Loucy (cell line): ENCODE measurements around the gene WASF2.

Source experiments
- H2AFZ ChIP-seq: fragments of 200-600 bp; sonication (generic); 2 replicates; pipeline ENCODE4 v1.6.0; 2016; ENCODE audit warnings: antibody characterized with exemption, mild to moderate bottlenecking, low read length, moderate library complexity
- H3F3A ChIP-seq: fragments of 200-600 bp; 2 replicates; pipeline ENCODE4 v1.6.0; 2016; ENCODE audit warnings: antibody characterized with exemption, low read depth, mild to moderate bottlenecking
- H3K27me3 ChIP-seq: fragments of 200-600 bp; sonication (generic); 2 replicates; pipeline ENCODE4 v1.6.1; 2014; ENCODE audit warnings: low read length, mild to moderate bottlenecking; ENCODE audit not compliant: insufficient read depth, poor library complexity, severe bottlenecking
- H3K36me3 ChIP-seq: fragments of 200-600 bp; sonication (generic); 2 replicates; pipeline ENCODE4 v1.6.1; 2016; ENCODE audit warnings: low read length; ENCODE audit not compliant: insufficient read depth
- H3K4me1 ChIP-seq: fragments of 200-600 bp; sonication (generic); 2 replicates; pipeline ENCODE4 v1.5.1; 2014; ENCODE audit warnings: low read length, mild to moderate bottlenecking; ENCODE audit not compliant: insufficient read depth, poor library complexity, severe bottlenecking
- H3K4me2 ChIP-seq: fragments of 200-600 bp; sonication (generic); 2 replicates; pipeline ENCODE4 v1.6.0; 2014; ENCODE audit warnings: antibody characterized with exemption, low read length, low read depth, mild to moderate bottlenecking; ENCODE audit not compliant: poor library complexity, severe bottlenecking
- H3K4me3 ChIP-seq: fragments of 200-600 bp; sonication (generic); 2 replicates; pipeline ENCODE4 v1.5.1; 2014; ENCODE audit warnings: low read length, mild to moderate bottlenecking, mixed read lengths; ENCODE audit not compliant: poor library complexity, severe bottlenecking
- H3K79me2 ChIP-seq: fragments of 200-600 bp; sonication (generic); 2 replicates; pipeline ENCODE4 v1.6.1; 2014; ENCODE audit warnings: low read length; ENCODE audit not compliant: insufficient read depth
- H3K9ac ChIP-seq: fragments of 200-600 bp; sonication (generic); 2 replicates; pipeline ENCODE4 v1.6.0; 2014; ENCODE audit warnings: mild to moderate bottlenecking, low read depth, low read length, moderate library complexity; ENCODE audit not compliant: poor library complexity, severe bottlenecking
- H3K9me2 ChIP-seq: fragments of 200-600 bp; sonication (generic); replicated peaks from 2 replicates; pipeline ENCODE4 v1.6.1; 2016; ENCODE audit warnings: low read depth, low read length, mixed read lengths
- H3K9me3 ChIP-seq: fragments of 200-600 bp; sonication (generic); 2 replicates; pipeline ENCODE4 v1.6.1; 2014; ENCODE audit warnings: mild to moderate bottlenecking, antibody characterized with exemption, low read length, low read depth; ENCODE audit not compliant: insufficient read depth
- H4K20me1 ChIP-seq: fragments of 200-600 bp; sonication (generic); 2 replicates; pipeline ENCODE4 v1.6.0; 2014; ENCODE audit warnings: antibody characterized with exemption, low read length, mild to moderate bottlenecking; ENCODE audit not compliant: insufficient read depth, poor library complexity, severe bottlenecking
- CTCF ChIP-seq: fragments of 200-600 bp; sonication (generic); conservative IDR thresholded peaks from 2 replicates; pipeline ENCODE4 v1.5.1; 2014; ENCODE audit warnings: mild to moderate bottlenecking, antibody characterized with exemption, low read length
- EZH2phosphoT487 ChIP-seq: fragments of 200-600 bp; IDR thresholded peaks from 2 replicates; pipeline ENCODE4 v1.6.1; 2018; ENCODE audit warnings: antibody characterized with exemption, mild to moderate bottlenecking, moderate library complexity, borderline replicate concordance

WASF2 gene

GRCh38 chr1:27485363-27485762 is 4.6 kb downstream of the WASF2 start:
- peak overlapping the region; percentile 57 for H3K4me2 ChIP-seq
- H3K9ac ChIP-seq, result no peak overlapping the region
- no peaks in the 10 kb centered on the region for H3K9me3 ChIP-seq
- H4K20me1 ChIP-seq, result peaks cover 53% of the 10 kb centered on the region
- H2AFZ ChIP-seq, result no peak overlapping the region
- H3K4me1 ChIP-seq, result peaks cover 36% of the 10 kb centered on the region
- no peak overlapping the region for H3K4me3 ChIP-seq
- peaks cover 90% of the 10 kb centered on the region for H3K79me2 ChIP-seq
- H3F3A ChIP-seq, result no peaks in the 10 kb centered on the region
- no peak for TF ChIP-seq CTCF
- TF ChIP-seq EZH2phosphoT487, result no peak
- no peaks in the 10 kb centered on the region for H3K9me2 ChIP-seq
- no peaks in the 10 kb centered on the region for H3K27me3 ChIP-seq
- H3K36me3 ChIP-seq, result no peaks in the 10 kb centered on the region

GRCh38 chr1:27483659-27484058 is 6.3 kb downstream of the WASF2 start:
- peaks cover 48% of the 10 kb centered on the region for H4K20me1 ChIP-seq
- H3K9ac ChIP-seq, result no peak overlapping the region
- H3K79me2 ChIP-seq, result peaks cover 94% of the 10 kb centered on the region
- peak overlapping the region; percentile 17 for H3K4me2 ChIP-seq
- TF ChIP-seq EZH2phosphoT487 (no peak), CTCF (no peak)
- no peaks in the 10 kb centered on the region for H3K9me2 ChIP-seq
- no peak overlapping the region for H2AFZ ChIP-seq
- H3K4me3 ChIP-seq, result peak overlapping the region; percentile 11
- H3F3A ChIP-seq, result no peaks in the 10 kb centered on the region
- no peaks in the 10 kb centered on the region for H3K9me3 ChIP-seq
- peaks cover 33% of the 10 kb centered on the region for H3K4me1 ChIP-seq
- H3K36me3 ChIP-seq, result no peaks in the 10 kb centered on the region
- H3K27me3 ChIP-seq, result no peaks in the 10 kb centered on the region

- H4K20me1 ChIP-seq, result peaks cover 43% of the 10 kb centered on the region
- no peak overlapping the region for H3K4me3 ChIP-seq
- H3K79me2 ChIP-seq, result peaks cover 95% of the 10 kb centered on the region
- no peak overlapping the region for H2AFZ ChIP-seq
- no peaks in the 10 kb centered on the region for H3K27me3 ChIP-seq
- peaks cover 28% of the 10 kb centered on the region for H3K4me1 ChIP-seq
- no peaks in the 10 kb centered on the region for H3K9me3 ChIP-seq
- H3K4me2 ChIP-seq, result peak overlapping the region; percentile 17
- no peaks in the 10 kb centered on the region for H3K36me3 ChIP-seq
- no peaks in the 10 kb centered on the region for H3F3A ChIP-seq
- TF ChIP-seq CTCF (no peak), EZH2phosphoT487 (no peak)
- H3K9ac ChIP-seq, result peak overlapping the region; percentile 9
- H3K9me2 ChIP-seq, result no peaks in the 10 kb centered on the region
Observed at GRCh38 chr1:27481994-27482620, 7.9 kb downstream of the WASF2 start.
